Brain microvascular endothelial cell (primary cell): Measurements from ENCODE around the gene DIAPH3.
"Not testable (repeated sequence)": the region's sequence is repeated elsewhere in the genome, so short reads cannot be mapped to it uniquely, and the experiment has no call there.

Experiments used
- DNase-seq: peaks from one replicate; pipeline ENCODE4 v3.0.0-alpha.2; 2020
- H3K27ac ChIP-seq: fragments of 250-450 bp; sonication (Bioruptor Pico); 2 replicates; pipeline ENCODE4 v1.5.1; 2020; ENCODE audit warnings: mild to moderate bottlenecking, moderate library complexity
- H3K27me3 ChIP-seq: fragments of 250-450 bp; sonication (Bioruptor Pico); replicated peaks from 2 replicates; pipeline ENCODE4 v1.5.1; 2020; ENCODE audit warnings: mild to moderate bottlenecking
- H3K36me3 ChIP-seq: fragments of 250-450 bp; sonication (Bioruptor Pico); replicated peaks from 2 replicates; pipeline ENCODE4 v1.5.1; 2020; ENCODE audit warnings: mild to moderate bottlenecking
- H3K4me3 ChIP-seq: 2 replicates; pipeline ENCODE4 v1.5.1; 2011; ENCODE audit warnings: low read depth, mild to moderate bottlenecking, control low read depth, low read length, moderate library complexity
- in situ Hi-C: cut with HindIII; loops from 2 replicates; pipeline ENCODE4 v1.10.0; 2017; ENCODE audit warnings: low sequenced_read_pairs, low pct_ligation_motif_present
- TF ChIP-seq, protein P1 (sequence below): IDR thresholded peaks from 2 replicates; pipeline ENCODE4 v1.5.1; 2011; ENCODE audit warnings: low read depth, mild to moderate bottlenecking, moderate library complexity, low read length, control low read depth, inconsistent platforms; ENCODE audit errors: missing control alignments

The DIAPH3 gene

DNA sequence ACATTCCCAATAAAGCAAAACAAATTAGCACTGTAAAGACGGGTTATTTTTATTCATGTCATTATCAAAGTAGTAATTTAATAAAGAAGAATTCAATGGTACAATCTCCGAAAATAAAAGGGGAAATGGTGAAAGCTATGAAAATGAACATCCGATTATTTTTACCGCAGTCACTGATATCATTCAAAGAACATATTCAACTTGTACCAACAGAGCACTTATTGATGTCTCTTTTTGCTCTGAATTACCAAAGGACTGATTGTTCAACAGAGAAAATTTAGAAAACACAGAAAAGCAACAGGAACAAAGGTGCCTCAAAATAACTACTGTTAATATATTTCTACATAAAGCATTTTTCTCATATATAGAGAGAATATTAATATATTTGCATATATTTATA is 119.4 kb downstream of the DIAPH3 start:
- Histone ChIP-seq H3K4me3 (no peak overlapping the region), H3K27me3 (no peaks in the 10 kb centered on the region), H3K36me3 (no peaks in the 10 kb centered on the region), H3K27ac (no peak overlapping the region)
- TF ChIP-seq, protein P1, sequence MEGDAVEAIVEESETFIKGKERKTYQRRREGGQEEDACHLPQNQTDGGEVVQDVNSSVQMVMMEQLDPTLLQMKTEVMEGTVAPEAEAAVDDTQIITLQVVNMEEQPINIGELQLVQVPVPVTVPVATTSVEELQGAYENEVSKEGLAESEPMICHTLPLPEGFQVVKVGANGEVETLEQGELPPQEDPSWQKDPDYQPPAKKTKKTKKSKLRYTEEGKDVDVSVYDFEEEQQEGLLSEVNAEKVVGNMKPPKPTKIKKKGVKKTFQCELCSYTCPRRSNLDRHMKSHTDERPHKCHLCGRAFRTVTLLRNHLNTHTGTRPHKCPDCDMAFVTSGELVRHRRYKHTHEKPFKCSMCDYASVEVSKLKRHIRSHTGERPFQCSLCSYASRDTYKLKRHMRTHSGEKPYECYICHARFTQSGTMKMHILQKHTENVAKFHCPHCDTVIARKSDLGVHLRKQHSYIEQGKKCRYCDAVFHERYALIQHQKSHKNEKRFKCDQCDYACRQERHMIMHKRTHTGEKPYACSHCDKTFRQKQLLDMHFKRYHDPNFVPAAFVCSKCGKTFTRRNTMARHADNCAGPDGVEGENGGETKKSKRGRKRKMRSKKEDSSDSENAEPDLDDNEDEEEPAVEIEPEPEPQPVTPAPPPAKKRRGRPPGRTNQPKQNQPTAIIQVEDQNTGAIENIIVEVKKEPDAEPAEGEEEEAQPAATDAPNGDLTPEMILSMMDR: no peak
- no peak for DNase-seq
- in situ Hi-C loops: no loop called here

DNA sequence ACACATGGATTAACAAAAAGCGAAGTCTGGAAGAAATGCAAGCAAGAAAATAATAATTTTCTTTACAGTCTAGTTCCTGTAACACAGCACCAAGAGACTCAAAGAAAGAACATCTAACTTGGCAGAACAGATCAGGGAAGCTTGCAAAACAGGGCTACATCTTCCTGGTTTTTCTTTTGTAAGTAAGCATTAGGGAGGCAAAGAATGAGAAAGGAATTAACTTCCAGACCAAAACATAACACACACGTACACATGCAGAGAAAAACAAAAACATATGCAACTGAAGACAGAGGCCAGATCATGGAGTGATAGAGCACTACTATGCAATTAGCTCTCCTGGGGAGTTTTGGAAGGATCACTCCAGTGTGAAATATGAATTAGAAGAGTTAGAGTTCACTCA is 120.5 kb downstream of the DIAPH3 start:
- Histone ChIP-seq H3K27ac (no peak overlapping the region), H3K36me3 (no peaks in the 10 kb centered on the region), H3K27me3 (no peaks in the 10 kb centered on the region), H3K4me3 (no peak overlapping the region)
- in situ Hi-C loops: no loop called here
- no peak for DNase-seq
- TF ChIP-seq, protein P1: no peak

DNA sequence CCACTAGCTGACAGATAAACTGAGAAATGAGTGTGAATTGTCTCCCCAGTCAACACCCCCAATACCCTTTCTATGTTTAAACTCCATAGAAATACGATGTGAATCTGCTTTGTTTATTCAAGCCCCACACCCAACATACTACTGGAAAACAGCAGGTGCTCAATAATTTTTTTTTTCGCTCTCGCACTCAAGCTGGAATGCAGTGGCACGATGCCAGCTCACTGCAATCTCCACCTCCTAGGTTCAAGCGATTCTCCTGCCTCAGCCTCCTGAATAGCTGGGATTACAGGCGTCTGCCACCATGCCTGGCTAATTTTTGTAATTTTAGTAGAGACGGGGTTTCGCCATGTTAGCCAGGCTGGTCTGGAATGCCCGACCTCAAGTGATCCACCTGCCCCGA is 123.1 kb downstream of the DIAPH3 start:
- H3K4me3 ChIP-seq, in situ Hi-C loops, H3K36me3 ChIP-seq, H3K27ac ChIP-seq, DNase-seq, H3K27me3 ChIP-seq: not testable (repeated sequence)

DNA sequence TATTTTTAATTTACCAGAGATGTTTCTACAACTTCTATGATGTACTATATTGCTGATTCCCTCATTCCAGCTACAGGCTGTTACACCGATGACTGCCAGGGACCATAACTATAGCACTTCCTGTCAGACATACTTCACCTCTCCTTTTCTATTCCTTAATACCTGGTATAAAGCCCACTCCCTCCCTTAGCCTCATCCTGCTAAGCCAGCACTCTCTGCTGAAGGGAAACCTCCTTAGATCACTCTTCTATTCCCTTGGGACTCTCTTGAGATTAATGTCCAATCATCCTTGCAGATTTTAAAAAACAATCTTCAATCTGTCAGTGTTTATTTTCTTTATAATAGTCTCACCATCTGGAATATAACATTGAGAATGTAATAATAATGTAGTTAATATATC is 127.9 kb downstream of the DIAPH3 start:
- H3K4me3 ChIP-seq: no peak overlapping the region
- no peak for DNase-seq
- H3K27me3 ChIP-seq: no peaks in the 10 kb centered on the region
- TF ChIP-seq, protein P1: no peak
- in situ Hi-C loops: no loop called here
- H3K36me3 ChIP-seq: no peaks in the 10 kb centered on the region
- no peak overlapping the region for H3K27ac ChIP-seq

DNA sequence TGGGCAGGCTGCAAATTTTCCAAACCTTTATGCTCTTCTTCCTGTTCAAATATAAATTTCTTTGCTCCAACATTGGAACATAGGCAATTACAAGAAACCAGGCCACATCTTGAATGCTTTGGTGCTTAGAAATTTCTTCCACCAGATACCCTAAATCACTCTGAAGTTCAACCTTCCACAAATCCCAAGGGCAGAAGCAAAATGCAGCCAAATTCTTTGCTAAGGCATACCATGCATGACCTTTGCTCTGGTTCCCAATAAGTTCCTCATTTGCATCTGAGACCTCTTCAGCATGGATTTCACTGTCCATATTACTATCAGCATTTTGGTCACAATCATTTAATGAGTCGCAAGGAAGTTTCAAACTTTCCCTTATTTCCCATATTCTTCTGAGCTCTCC is 130.9 kb downstream of the DIAPH3 start:
- H3K27me3 ChIP-seq: no peaks in the 10 kb centered on the region
- no peaks in the 10 kb centered on the region for H3K36me3 ChIP-seq
- no peak overlapping the region for H3K4me3 ChIP-seq
- TF ChIP-seq, protein P1: no peak
- no peak for DNase-seq
- H3K27ac ChIP-seq: no peak overlapping the region
- in situ Hi-C loops: no loop called here

DNA sequence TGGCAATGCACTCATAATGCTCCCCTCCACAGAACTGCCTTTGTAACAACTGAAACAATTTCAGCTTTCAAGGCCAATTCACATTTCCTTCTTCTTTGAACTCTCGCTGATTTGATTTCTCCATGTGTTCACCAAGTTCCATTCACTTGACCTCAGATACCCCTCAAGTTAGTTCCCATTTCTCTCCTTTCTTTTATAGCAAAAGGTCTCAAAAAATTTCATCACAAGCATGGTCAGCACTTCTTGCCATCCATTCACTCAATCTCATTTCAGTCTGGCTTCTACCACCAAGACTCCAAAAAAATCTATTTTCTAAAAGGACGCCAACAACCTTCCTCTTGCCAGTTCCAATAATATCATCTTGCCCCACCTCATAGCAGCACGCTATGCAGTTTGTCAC is 135.7 kb downstream of the DIAPH3 start:
- Histone ChIP-seq H3K36me3 (no peaks in the 10 kb centered on the region), H3K27me3 (no peaks in the 10 kb centered on the region), H3K4me3 (no peak overlapping the region), H3K27ac (no peak overlapping the region)
- TF ChIP-seq, protein P1: no peak
- DNase-seq: no peak
- in situ Hi-C loops: no loop called here
